MM.1S (cell line): ENCODE measurements around the gene SOX2.

Source experiments
- CTCF ChIP-seq: fragments of 300-600 bp; sonication (generic); IDR thresholded peaks from 2 replicates; pipeline ENCODE4 v1.5.1; 2016; ENCODE audit warnings: antibody characterized with exemption, low read length, mixed read lengths
- EZH2phosphoT487 ChIP-seq: fragments of 300-600 bp; sonication (generic); IDR thresholded peaks from 2 replicates; pipeline ENCODE4 v1.6.1; 2018; ENCODE audit warnings: antibody characterized with exemption, low read length

- TF ChIP-seq CTCF (no peak), EZH2phosphoT487 (no peak)
Measured at GRCh38 chr3:181698263-181698954, 13.3 kb upstream of the SOX2 start.
